HG03108 (cell line): ENCODE measurements around the gene ZNF446.
"Not testable (repeated sequence)": the region's sequence is repeated elsewhere in the genome, so short reads cannot be mapped to it uniquely, and the experiment has no call there.

Source experiments
- ATAC-seq: cut with Tn5 transposase; IDR thresholded peaks from one replicate; pipeline ENCODE4 v1.9.1; 2021; ENCODE audit warnings: moderate library complexity; ENCODE audit not compliant: unreplicated experiment

ZNF446 gene

GRCh38 chr19:58469241-58470013 is 6.7 kb upstream of the ZNF446 start:
- ATAC-seq: no peak

GRCh38 chr19:58470837-58471543 is 5.2 kb upstream of the ZNF446 start:
- not testable (repeated sequence) for ATAC-seq

GRCh38 chr19:58471736-58472135 is 4.4 kb upstream of the ZNF446 start:
- no peak for ATAC-seq

- ATAC-seq: no peak
Observed at GRCh38 chr19:58473775-58474174, 2.4 kb upstream of the ZNF446 start.

GRCh38 chr19:58474291-58474996 is 1.7 kb upstream of the ZNF446 start:
- no peak for ATAC-seq

GRCh38 chr19:58474997-58475713 is 997 bp upstream of the ZNF446 start:
- no peak for ATAC-seq

GRCh38 chr19:58476498-58477015 is 405 bp downstream of the ZNF446 start:
- no peak for ATAC-seq

GRCh38 chr19:58477130-58477529 is 978 bp downstream of the ZNF446 start:
- no peak for ATAC-seq

GRCh38 chr19:58477871-58478270 is 1.7 kb downstream of the ZNF446 start:
- ATAC-seq: no peak

- no peak for ATAC-seq
Observed at GRCh38 chr19:58479303-58479702, 3.2 kb downstream of the ZNF446 start.

GRCh38 chr19:58479736-58480480 is 3.8 kb downstream of the ZNF446 start:
- no peak for ATAC-seq

- no peak for ATAC-seq
Observed at GRCh38 chr19:58480481-58480830, 4.3 kb downstream of the ZNF446 start.

GRCh38 chr19:58480831-58481230 is 4.7 kb downstream of the ZNF446 start:
- no peak for ATAC-seq

GRCh38 chr19:58482372-58482771 is 6.2 kb downstream of the ZNF446 start:
- ATAC-seq: no peak

- ATAC-seq: no peak
Observed at GRCh38 chr19:58483776-58484175, 7.6 kb downstream of the ZNF446 start.

- not testable (repeated sequence) for ATAC-seq
Observed at GRCh38 chr19:58484349-58484748, 8.2 kb downstream of the ZNF446 start.

GRCh38 chr19:58491393-58491792 is 15.2 kb downstream of the ZNF446 start:
- no peak for ATAC-seq

GRCh38 chr19:58492265-58492664 is 16.1 kb downstream of the ZNF446 start:
- no peak for ATAC-seq

GRCh38 chr19:58497634-58498170 is 21.6 kb downstream of the ZNF446 start:
- ATAC-seq: no peak
